K562 (cell line): Measurements from ENCODE around the gene SMG7. TPM values are rescaled to one million over a fixed set of nuclear protein-coding genes. Genes with fewer than 3 reads are reported as not detected.

Experiments
- BCLAF1 ChIP-seq, 2 experiments: fragments of 450-650 bp in 1 of 2; IDR thresholded peaks; 2 replicates each; pipeline ENCODE4 v1.6.1; 2011 to 2017; ENCODE audit warnings: low read depth in 2 of 2, antibody characterized with exemption in 1 of 2, borderline replicate concordance in 1 of 2, low read length in 1 of 2, mild to moderate bottlenecking in 1 of 2, mixed read lengths in 1 of 2; ENCODE audit not compliant: control insufficient read depth in 1 of 2
- FOXP1 ChIP-seq: sonication (generic); formaldehyde crosslinking; IDR thresholded peaks from 2 replicates; pipeline ENCODE4 v1.8.0; 2022; ENCODE audit warnings: mild to moderate bottlenecking, missing genetic modification reagents
- JUN ChIP-seq, 2 experiments: sonication (generic) in 1 of 2; formaldehyde crosslinking in 1 of 2; IDR thresholded peaks; 2 replicates each; pipeline versions ENCODE4 v1.6.1 to v1.8.0; 2012 to 2022; ENCODE audit warnings: borderline replicate concordance in 2 of 2, mild to moderate bottlenecking in 2 of 2, improper control_type of control experiment in 1 of 2, low read depth in 1 of 2, low read length in 1 of 2, missing genetic modification reagents in 1 of 2
- KLF6 ChIP-seq: fragments of 250-450 bp; sonication (Bioruptor Pico); IDR thresholded peaks from 2 replicates; pipeline ENCODE4 v1.4.0; 2020; ENCODE audit warnings: mild to moderate bottlenecking, moderate library complexity, borderline replicate concordance
- PCBP1 ChIP-seq: fragments of 200-400 bp; formaldehyde crosslinking; IDR thresholded peaks from 2 replicates; pipeline ENCODE4 v1.6.1; 2018; ENCODE audit warnings: mild to moderate bottlenecking, low read depth, low read length; ENCODE audit not compliant: poor library complexity, severe bottlenecking
- POLR2A ChIP-seq: fragments of 450-650 bp; conservative IDR thresholded peaks from 2 replicates; pipeline ENCODE4 v1.6.1; 2016
- RBFOX2 ChIP-seq: fragments of 200-400 bp; formaldehyde crosslinking; IDR thresholded peaks from 2 replicates; pipeline ENCODE4 v1.6.1; 2017; ENCODE audit warnings: low read depth, mild to moderate bottlenecking, low read length, moderate library complexity
- SMAD1 ChIP-seq: fragments of 150-350 bp; IDR thresholded peaks from 2 replicates; pipeline ENCODE4 v1.6.1; 2014; ENCODE audit warnings: low read length, low read depth; ENCODE audit not compliant: partially characterized antibody
- SMAD4 ChIP-seq: fragments of 250-450 bp; sonication (Bioruptor Pico); conservative IDR thresholded peaks from 2 replicates; pipeline ENCODE4 v1.8.0; 2021; ENCODE audit warnings: inconsistent platforms, mild to moderate bottlenecking, moderate library complexity
- ZNF184 ChIP-seq: sonication (generic); formaldehyde crosslinking; IDR thresholded peaks from 2 replicates; pipeline ENCODE4 v1.5.0; 2020; ENCODE audit warnings: missing genetic modification reagents
- polyA plus RNA-seq, 8 experiments: library from polyadenylated mRNA; depleted of rRNA in 4 of 8; stranded (reverse) in 5 of 8; unstranded in 3 of 8; fragments of >200 nt; fragmentation: Nextera tagmentation in 2 of 8; fragmentation: Illumina TruSeq in 1 of 8; extraction: Ambion mirVana in 2 of 8; extraction: Trizol in 1 of 8; gene quantifications; 2 replicates each; pipeline versions ENCODE4 v1.2.1 to v1.2.3, GENCODE V29; 2011 to 2014; ENCODE audit warnings: inconsistent platforms in 1 of 8, missing spikeins in 1 of 8
- total RNA-seq, 7 experiments: library from RNA; depleted of rRNA in 6 of 7; stranded (reverse); fragments of >200 nt in 6 of 7; fragmentation: Illumina TruSeq in 2 of 7; extraction: Trizol in 2 of 7; gene quantifications; 2 replicates each; pipeline versions ENCODE4 v1.2.1 to v1.2.3, GENCODE V29; 2011 to 2021; ENCODE audit warnings: low replicate concordance in 1 of 7

The SMG7 gene
- total and polyA plus RNA-seq, 9 of the 15 experiments (the other 6 are each of a cell fraction or from before 2014, with no cell fraction given), result 12.4 to 74.6 (median 29.0) TPM

GRCh38 chr1:183467687-183468086 is 4.6 kb upstream of the SMG7 start (continued):
- TF ChIP-seq KLF6 (CRISPR knock-in tag) (no peak), SMAD4 (CRISPR knock-in tag) (no peak), FOXP1 (CRISPR knock-in tag) (no peak), ZNF184 (CRISPR knock-in tag) (no peak), JUN (IDR thresholded peaks at IDR 0.05; ENCODE audit: borderline replicate concordance, low read depth, low read length) (no peak), JUN (CRISPR knock-in tag; IDR thresholded peaks at IDR 0.05; ENCODE audit: borderline replicate concordance) (no peak), PCBP1 (no peak), SMAD1 (no peak), POLR2A (no peak), RBFOX2 (no peak), BCLAF1 (IDR thresholded peaks at IDR 0.05; ENCODE audit: borderline replicate concordance in 1 of 2, control insufficient read depth in 1 of 2, low read depth in 2 of 2, low read length in 1 of 2) (no peak)
